ENCODE measurements around the gene RAI1. TPM values are rescaled to one million over a fixed set of nuclear protein-coding genes. Genes with fewer than 3 reads are reported as not detected.

The RAI1 gene
- total RNA-seq, 1 donor from 2014 or later, result 29.2 TPM

GRCh38 chr17:17822616-17823015 is 141.4 kb downstream of the RAI1 start:
- Histone ChIP-seq H3K27me3 (no peaks in the 10 kb centered on the region), H3K9me3 (no peaks in the 10 kb centered on the region), H3K4me3 (peak overlapping the region; percentile 54 to 58), H3K27ac (peak overlapping the region; percentile 91), H3K4me1 (peaks cover 91% of the 10 kb centered on the region), H3K36me3 (peaks cover 0 to 19% of the 10 kb centered on the region in 2 donors)
- intact Hi-C loops (cut with DNase I), result no loop called here
- no peak for DNase-seq (ENCODE audit: extremely low spot score in 2 of 2)
- TF ChIP-seq CTCF (IDR thresholded peaks at IDR 0.05), result no peak
- TF ChIP-seq POLR2A (IDR thresholded peaks at IDR 0.05), result no peak
- TF ChIP-seq POLR2AphosphoS5 (IDR thresholded peaks at IDR 0.05; ENCODE audit: insufficient read depth in 1 of 2, low read depth in 1 of 2), result no peak

GRCh38 chr17:17823433-17824118 is 142.3 kb downstream of the RAI1 start:
- DNase-seq (ENCODE audit: extremely low spot score in 2 of 2), result no peak
- Histone ChIP-seq H3K4me1 (peaks cover 91% of the 10 kb centered on the region), H3K9me3 (no peaks in the 10 kb centered on the region), H3K4me3 (peak overlapping the region; percentile 54 to 58), H3K27me3 (no peaks in the 10 kb centered on the region), H3K36me3 (peaks cover 0 to 13% of the 10 kb centered on the region in 2 donors), H3K27ac (peak overlapping the region; percentile 91)
- intact Hi-C loops (cut with DNase I), result no loop called here
- TF ChIP-seq POLR2A (IDR thresholded peaks at IDR 0.05) (no peak), CTCF (IDR thresholded peaks at IDR 0.05) (no peak), POLR2AphosphoS5 (IDR thresholded peaks at IDR 0.05; ENCODE audit: insufficient read depth in 1 of 2, low read depth in 1 of 2) (peak in 1 of 2 donors; percentile 61)

GRCh38 chr17:17824119-17824782 is 143.0 kb downstream of the RAI1 start:
- Histone ChIP-seq H3K4me1 (peaks cover 87% of the 10 kb centered on the region), H3K4me3 (peak overlapping the region; percentile 37 to 54), H3K36me3 (peaks cover 0 to 6% of the 10 kb centered on the region in 2 donors), H3K9me3 (no peaks in the 10 kb centered on the region), H3K27me3 (no peaks in the 10 kb centered on the region), H3K27ac (peak overlapping the region; percentile 90)
- intact Hi-C loops (cut with DNase I), result no loop called here
- DNase-seq (ENCODE audit: extremely low spot score in 2 of 2), result no peak
- TF ChIP-seq POLR2A (IDR thresholded peaks at IDR 0.05) (no peak), CTCF (IDR thresholded peaks at IDR 0.05) (no peak), POLR2AphosphoS5 (IDR thresholded peaks at IDR 0.05; ENCODE audit: insufficient read depth in 1 of 2, low read depth in 1 of 2) (peak in 1 of 2 donors; percentile 4)

- Histone ChIP-seq H3K27ac (peak overlapping the region; percentile 90), H3K9me3 (no peaks in the 10 kb centered on the region), H3K4me3 (peak overlapping the region in 1 of 2 donors; percentile 37), H3K4me1 (peaks cover 87% of the 10 kb centered on the region), H3K36me3 (no peaks in the 10 kb centered on the region), H3K27me3 (no peaks in the 10 kb centered on the region)
- no peak for TF ChIP-seq POLR2A (IDR thresholded peaks at IDR 0.05)
- TF ChIP-seq CTCF (IDR thresholded peaks at IDR 0.05), result no peak
- no peak for TF ChIP-seq POLR2AphosphoS5 (IDR thresholded peaks at IDR 0.05; ENCODE audit: insufficient read depth in 1 of 2, low read depth in 1 of 2)
- intact Hi-C loops (cut with DNase I), result no loop called here
- DNase-seq (ENCODE audit: extremely low spot score in 2 of 2), result no peak
Observed at GRCh38 chr17:17824783-17825614, 143.7 kb downstream of the RAI1 start.
